NB4 (cell line): ENCODE data around the gene CHDH.

Experiments used
- CTCF ChIP-seq: IDR thresholded peaks from one replicate; pipeline ENCODE4 v1.5.1; 2012; ENCODE audit warnings: low read depth, low read length
- POLR2A ChIP-seq: IDR thresholded peaks from 2 replicates; pipeline ENCODE4 v1.6.1; 2011; ENCODE audit warnings: mild to moderate bottlenecking; ENCODE audit not compliant: insufficient read length; ENCODE audit errors: extremely low read depth

GRCh38 chr3:53833700-53834099 is 12.5 kb downstream of the CHDH start:
- no peak for TF ChIP-seq CTCF
- no peak for TF ChIP-seq POLR2A
